ENCODE data around the gene NUP205.

DNA sequence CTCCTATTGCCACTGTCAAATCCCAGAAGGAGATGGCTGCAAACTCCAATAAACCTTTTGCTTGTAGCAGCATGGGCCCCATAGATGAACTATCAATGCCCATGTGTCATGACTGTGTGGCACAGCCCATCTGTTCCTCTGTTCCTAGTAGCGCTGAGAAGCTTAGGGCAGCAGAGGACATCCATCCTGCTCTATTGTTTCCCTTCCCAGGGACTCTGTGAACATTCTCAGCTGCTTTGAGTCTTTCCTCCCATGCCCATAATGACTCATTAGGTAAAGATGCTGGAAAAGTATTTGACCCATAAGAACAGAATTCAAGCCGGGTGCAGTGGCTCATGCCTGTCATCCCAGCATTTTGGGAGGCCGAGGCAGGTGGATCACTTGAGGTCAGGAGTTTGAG, 132.8 kb downstream of the NUP205 start:
- TF ChIP-seq CTCF (IDR thresholded peaks at IDR 0.05; ENCODE audit: poor library complexity, severe bottlenecking) (no peak), REST (IDR thresholded peaks at IDR 0.05; ENCODE audit: borderline replicate concordance) (no peak), POLR2AphosphoS5 (IDR thresholded peaks at IDR 0.05) (no peak), EZH2 (IDR thresholded peaks at IDR 0.05; ENCODE audit: borderline replicate concordance, insufficient read depth, low read length, poor library complexity, severe bottlenecking) (no peak), SMC3 (conservative IDR thresholded peaks at IDR 0.05; ENCODE audit: poor library complexity) (no peak)
